ENCODE results near the gene CLDND2. TPM values are rescaled to one million over a fixed set of nuclear protein-coding genes. Genes with fewer than 3 reads are reported as not detected.

CLDND2 gene
- total and polyA plus RNA-seq, 2 experiments from 2014 or later, result 7.7 TPM; not detected in 1

DNA sequence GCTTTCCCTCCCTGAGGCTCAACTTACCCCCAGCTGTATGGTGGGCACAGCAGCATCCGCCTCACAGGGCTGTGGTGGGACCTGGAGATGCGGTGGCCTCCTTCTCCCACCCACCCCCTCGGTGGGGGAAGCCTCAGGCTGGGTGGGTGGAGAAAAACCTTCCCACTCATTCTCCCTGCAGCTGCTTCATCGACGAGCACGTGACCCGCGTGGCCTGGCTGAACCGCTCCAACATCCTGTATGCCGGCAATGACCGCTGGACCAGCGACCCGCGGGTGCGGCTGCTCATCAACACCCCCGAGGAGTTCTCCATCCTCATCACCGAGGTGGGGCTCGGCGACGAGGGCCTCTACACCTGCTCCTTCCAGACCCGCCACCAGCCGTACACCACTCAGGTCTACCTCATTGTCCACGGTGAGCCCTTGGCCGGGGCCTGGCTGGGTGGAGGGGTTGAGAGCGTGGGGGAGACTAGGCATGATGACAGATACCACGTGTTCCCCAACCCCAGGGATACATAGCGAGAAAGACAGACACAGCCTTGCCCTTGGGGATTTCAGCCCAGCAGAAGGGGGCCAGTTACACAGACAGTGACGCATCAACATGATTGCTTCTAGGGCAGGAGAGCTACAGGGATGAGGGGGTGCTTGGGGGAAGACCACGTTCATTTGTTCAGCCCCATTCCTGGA lies 45.2 kb downstream of the CLDND2 start:
- H4K20me1 ChIP-seq (replicated peaks; ENCODE audit: insufficient read depth), result peaks cover 2% of the 10 kb centered on the region; the same call in 1 of the 2 replicates
- H3F3A ChIP-seq (replicated peaks; ENCODE audit: low read depth), result no peaks in the 10 kb centered on the region
- peaks cover 17% of the 10 kb centered on the region for H3K27me3 ChIP-seq (ENCODE audit: insufficient read depth)
- no peaks in the 10 kb centered on the region for H3K79me2 ChIP-seq (replicated peaks; ENCODE audit: insufficient read depth)
- H3K4me3 Mint-ChIP-seq, result no peak overlapping the region
- DNase-seq (ENCODE audit: low spot score) (no peak), ATAC-seq (no peak)
- H3K4me3 ChIP-seq, result no peak overlapping the region
- no peak overlapping the region for H2AFZ ChIP-seq
- H3K4me1 Mint-ChIP-seq, result peaks cover 15% of the 10 kb centered on the region
- H3K27ac ChIP-seq (ENCODE audit: low read depth), result no peak overlapping the region
- no peaks in the 10 kb centered on the region for H3K9me2 ChIP-seq (ENCODE audit: insufficient read depth)
- no peak overlapping the region for H3K27ac Mint-ChIP-seq
- H3K27me3 Mint-ChIP-seq (ENCODE audit: insufficient read depth, low read depth, poor library complexity), result peaks cover 23% of the 10 kb centered on the region
- H3K4me1 ChIP-seq (ENCODE audit: insufficient read depth), result peaks cover 8% of the 10 kb centered on the region; the same call in 1 of the 2 replicates
- TF ChIP-seq ETS1 (IDR thresholded peaks at IDR 0.05) (no peak), NANOG (IDR thresholded peaks at IDR 0.05; ENCODE audit: borderline replicate concordance) (no peak), EZH2phosphoT487 (IDR thresholded peaks at IDR 0.05; ENCODE audit: unreplicated experiment) (no peak), STAT1 (IDR thresholded peaks at IDR 0.05; ENCODE audit: unreplicated experiment) (no peak), JUNB (IDR thresholded peaks at IDR 0.05; ENCODE audit: unreplicated experiment) (no peak), POLR2AphosphoS5 (IDR thresholded peaks at IDR 0.05; ENCODE audit: low read depth) (no peak), EZH2 (IDR thresholded peaks at IDR 0.05; ENCODE audit: low read depth, unreplicated experiment) (no peak), ZNF331 (CRISPR knock-in tag; IDR thresholded peaks at IDR 0.05; ENCODE audit: low read depth) (no peak), ZNF114 (CRISPR knock-in tag; IDR thresholded peaks at IDR 0.05) (no peak)
- peaks cover 5% of the 10 kb centered on the region; the same call in 2 of the 3 replicates for H3K36me3 Mint-ChIP-seq (ENCODE audit: low read depth)
- H3K36me3 ChIP-seq (ENCODE audit: insufficient read depth), result no peaks in the 10 kb centered on the region
- H3K9me3 Mint-ChIP-seq, result no peaks in the 10 kb centered on the region; the same call in 2 of the 3 replicates
- H3K4me2 ChIP-seq, result no peak overlapping the region

DNA sequence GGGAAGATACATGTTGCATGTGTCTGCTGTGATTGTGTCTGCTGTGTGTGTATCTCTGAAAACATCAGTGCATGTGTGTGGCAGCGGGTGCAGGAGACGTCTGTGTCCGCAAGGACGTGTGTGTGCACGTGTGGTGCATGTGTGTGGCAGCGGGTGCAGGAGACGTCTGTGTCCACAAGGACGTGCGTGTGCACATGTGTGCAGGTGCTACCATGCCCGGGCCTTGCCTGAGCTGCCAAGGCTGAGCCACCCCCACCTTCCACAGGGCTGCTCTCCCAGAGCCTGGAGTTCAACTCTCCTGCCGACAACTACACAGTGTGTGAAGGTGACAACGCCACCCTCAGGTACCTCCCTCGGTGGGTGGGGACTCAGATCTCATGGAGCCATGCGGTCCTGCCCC lies 47.0 kb downstream of the CLDND2 start:
- no peak overlapping the region for H3K4me3 Mint-ChIP-seq
- Histone ChIP-seq H3K27me3 (ENCODE audit: insufficient read depth) (peaks cover 11% of the 10 kb centered on the region; the same call in 1 of the 2 replicates), H4K20me1 (replicated peaks; ENCODE audit: insufficient read depth) (peaks cover 2% of the 10 kb centered on the region; the same call in 1 of the 2 replicates), H3K79me2 (replicated peaks; ENCODE audit: insufficient read depth) (no peaks in the 10 kb centered on the region), H3K36me3 (ENCODE audit: insufficient read depth) (no peaks in the 10 kb centered on the region), H2AFZ (no peak overlapping the region), H3K4me2 (no peak overlapping the region), H3K4me1 (ENCODE audit: insufficient read depth) (no peaks in the 10 kb centered on the region; the same call in 1 of the 2 replicates), H3K27ac (ENCODE audit: low read depth) (no peak overlapping the region), H3K4me3 (no peak overlapping the region), H3K9me2 (ENCODE audit: insufficient read depth) (no peaks in the 10 kb centered on the region), H3F3A (replicated peaks; ENCODE audit: low read depth) (no peaks in the 10 kb centered on the region)
- no peak overlapping the region for H3K27ac Mint-ChIP-seq
- peaks cover 5% of the 10 kb centered on the region; the same call in 2 of the 3 replicates for H3K36me3 Mint-ChIP-seq (ENCODE audit: low read depth)
- H3K4me1 Mint-ChIP-seq, result peaks cover 6% of the 10 kb centered on the region
- H3K27me3 Mint-ChIP-seq (ENCODE audit: insufficient read depth, low read depth, poor library complexity), result peaks cover 13% of the 10 kb centered on the region
- DNase-seq (ENCODE audit: low spot score), result no peak
- no peak for ATAC-seq
- H3K9me3 Mint-ChIP-seq, result no peaks in the 10 kb centered on the region; the same call in 2 of the 3 replicates
- TF ChIP-seq, protein P1, sequence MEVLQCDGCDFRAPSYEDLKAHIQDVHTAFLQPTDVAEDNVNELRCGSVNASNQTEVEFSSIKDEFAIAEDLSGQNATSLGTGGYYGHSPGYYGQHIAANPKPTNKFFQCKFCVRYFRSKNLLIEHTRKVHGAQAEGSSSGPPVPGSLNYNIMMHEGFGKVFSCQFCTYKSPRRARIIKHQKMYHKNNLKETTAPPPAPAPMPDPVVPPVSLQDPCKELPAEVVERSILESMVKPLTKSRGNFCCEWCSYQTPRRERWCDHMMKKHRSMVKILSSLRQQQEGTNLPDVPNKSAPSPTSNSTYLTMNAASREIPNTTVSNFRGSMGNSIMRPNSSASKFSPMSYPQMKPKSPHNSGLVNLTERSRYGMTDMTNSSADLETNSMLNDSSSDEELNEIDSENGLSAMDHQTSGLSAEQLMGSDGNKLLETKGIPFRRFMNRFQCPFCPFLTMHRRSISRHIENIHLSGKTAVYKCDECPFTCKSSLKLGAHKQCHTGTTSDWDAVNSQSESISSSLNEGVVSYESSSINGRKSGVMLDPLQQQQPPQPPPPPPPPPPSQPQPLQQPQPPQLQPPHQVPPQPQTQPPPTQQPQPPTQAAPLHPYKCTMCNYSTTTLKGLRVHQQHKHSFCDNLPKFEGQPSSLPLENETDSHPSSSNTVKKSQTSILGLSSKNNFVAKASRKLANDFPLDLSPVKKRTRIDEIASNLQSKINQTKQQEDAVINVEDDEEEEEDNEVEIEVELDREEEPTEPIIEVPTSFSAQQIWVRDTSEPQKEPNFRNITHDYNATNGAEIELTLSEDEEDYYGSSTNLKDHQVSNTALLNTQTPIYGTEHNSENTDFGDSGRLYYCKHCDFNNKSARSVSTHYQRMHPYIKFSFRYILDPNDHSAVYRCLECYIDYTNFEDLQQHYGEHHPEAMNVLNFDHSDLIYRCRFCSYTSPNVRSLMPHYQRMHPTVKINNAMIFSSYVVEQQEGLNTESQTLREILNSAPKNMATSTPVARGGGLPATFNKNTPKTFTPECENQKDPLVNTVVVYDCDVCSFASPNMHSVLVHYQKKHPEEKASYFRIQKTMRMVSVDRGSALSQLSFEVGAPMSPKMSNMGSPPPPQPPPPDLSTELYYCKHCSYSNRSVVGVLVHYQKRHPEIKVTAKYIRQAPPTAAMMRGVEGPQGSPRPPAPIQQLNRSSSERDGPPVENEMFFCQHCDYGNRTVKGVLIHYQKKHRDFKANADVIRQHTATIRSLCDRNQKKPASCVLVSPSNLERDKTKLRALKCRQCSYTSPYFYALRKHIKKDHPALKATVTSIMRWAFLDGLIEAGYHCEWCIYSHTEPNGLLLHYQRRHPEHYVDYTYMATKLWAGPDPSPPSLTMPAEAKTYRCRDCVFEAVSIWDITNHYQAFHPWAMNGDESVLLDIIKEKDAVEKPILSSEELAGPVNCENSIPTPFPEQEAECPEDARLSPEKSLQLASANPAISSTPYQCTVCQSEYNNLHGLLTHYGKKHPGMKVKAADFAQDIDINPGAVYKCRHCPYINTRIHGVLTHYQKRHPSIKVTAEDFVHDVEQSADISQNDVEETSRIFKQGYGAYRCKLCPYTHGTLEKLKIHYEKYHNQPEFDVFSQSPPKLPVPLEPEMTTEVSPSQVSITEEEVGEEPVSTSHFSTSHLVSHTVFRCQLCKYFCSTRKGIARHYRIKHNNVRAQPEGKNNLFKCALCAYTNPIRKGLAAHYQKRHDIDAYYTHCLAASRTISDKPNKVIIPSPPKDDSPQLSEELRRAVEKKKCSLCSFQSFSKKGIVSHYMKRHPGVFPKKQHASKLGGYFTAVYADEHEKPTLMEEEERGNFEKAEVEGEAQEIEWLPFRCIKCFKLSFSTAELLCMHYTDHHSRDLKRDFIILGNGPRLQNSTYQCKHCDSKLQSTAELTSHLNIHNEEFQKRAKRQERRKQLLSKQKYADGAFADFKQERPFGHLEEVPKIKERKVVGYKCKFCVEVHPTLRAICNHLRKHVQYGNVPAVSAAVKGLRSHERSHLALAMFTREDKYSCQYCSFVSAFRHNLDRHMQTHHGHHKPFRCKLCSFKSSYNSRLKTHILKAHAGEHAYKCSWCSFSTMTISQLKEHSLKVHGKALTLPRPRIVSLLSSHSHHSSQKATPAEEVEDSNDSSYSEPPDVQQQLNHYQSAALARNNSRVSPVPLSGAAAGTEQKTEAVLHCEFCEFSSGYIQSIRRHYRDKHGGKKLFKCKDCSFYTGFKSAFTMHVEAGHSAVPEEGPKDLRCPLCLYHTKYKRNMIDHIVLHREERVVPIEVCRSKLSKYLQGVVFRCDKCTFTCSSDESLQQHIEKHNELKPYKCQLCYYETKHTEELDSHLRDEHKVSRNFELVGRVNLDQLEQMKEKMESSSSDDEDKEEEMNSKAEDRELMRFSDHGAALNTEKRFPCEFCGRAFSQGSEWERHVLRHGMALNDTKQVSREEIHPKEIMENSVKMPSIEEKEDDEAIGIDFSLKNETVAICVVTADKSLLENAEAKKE (CRISPR knock-in tag; IDR thresholded peaks at IDR 0.05), result no peak
- TF ChIP-seq, protein P2, sequence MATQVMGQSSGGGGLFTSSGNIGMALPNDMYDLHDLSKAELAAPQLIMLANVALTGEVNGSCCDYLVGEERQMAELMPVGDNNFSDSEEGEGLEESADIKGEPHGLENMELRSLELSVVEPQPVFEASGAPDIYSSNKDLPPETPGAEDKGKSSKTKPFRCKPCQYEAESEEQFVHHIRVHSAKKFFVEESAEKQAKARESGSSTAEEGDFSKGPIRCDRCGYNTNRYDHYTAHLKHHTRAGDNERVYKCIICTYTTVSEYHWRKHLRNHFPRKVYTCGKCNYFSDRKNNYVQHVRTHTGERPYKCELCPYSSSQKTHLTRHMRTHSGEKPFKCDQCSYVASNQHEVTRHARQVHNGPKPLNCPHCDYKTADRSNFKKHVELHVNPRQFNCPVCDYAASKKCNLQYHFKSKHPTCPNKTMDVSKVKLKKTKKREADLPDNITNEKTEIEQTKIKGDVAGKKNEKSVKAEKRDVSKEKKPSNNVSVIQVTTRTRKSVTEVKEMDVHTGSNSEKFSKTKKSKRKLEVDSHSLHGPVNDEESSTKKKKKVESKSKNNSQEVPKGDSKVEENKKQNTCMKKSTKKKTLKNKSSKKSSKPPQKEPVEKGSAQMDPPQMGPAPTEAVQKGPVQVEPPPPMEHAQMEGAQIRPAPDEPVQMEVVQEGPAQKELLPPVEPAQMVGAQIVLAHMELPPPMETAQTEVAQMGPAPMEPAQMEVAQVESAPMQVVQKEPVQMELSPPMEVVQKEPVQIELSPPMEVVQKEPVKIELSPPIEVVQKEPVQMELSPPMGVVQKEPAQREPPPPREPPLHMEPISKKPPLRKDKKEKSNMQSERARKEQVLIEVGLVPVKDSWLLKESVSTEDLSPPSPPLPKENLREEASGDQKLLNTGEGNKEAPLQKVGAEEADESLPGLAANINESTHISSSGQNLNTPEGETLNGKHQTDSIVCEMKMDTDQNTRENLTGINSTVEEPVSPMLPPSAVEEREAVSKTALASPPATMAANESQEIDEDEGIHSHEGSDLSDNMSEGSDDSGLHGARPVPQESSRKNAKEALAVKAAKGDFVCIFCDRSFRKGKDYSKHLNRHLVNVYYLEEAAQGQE (IDR thresholded peaks at IDR 0.05; ENCODE audit: unreplicated experiment), result no peak
- no peak for TF ChIP-seq NANOG (IDR thresholded peaks at IDR 0.05; ENCODE audit: borderline replicate concordance)
- TF ChIP-seq ZNF114 (CRISPR knock-in tag; IDR thresholded peaks at IDR 0.05), result no peak

Measured in GM23338 (cell line).